Renal cortex interstitium (tissue), 11 donors: ENCODE results near the gene DCBLD1. TPM values are rescaled to one million over a fixed set of nuclear protein-coding genes. Genes with fewer than 3 reads are reported as not detected.

ENCODE experiments used
- DNase-seq, 11 donors: peaks; one replicate each; pipeline ENCODE4 v3.0.0-alpha.2; 2013; ENCODE audit warnings: low read depth in 9 of 11, low spot score in 4 of 11; ENCODE audit errors: extremely low read depth in 1 of 11
- polyA plus RNA-seq, 3 donors: library from polyadenylated mRNA; unstranded; fragments of 120-200 nt; gene quantifications; one replicate each; pipeline ENCODE4 v1.2.1, GENCODE V29; 2013; ENCODE audit not compliant: insufficient read length in 3 of 3

DCBLD1 gene
- polyA plus RNA-seq, 3 donors = 11.1 to 12.8 (median 11.4) TPM

DNA sequence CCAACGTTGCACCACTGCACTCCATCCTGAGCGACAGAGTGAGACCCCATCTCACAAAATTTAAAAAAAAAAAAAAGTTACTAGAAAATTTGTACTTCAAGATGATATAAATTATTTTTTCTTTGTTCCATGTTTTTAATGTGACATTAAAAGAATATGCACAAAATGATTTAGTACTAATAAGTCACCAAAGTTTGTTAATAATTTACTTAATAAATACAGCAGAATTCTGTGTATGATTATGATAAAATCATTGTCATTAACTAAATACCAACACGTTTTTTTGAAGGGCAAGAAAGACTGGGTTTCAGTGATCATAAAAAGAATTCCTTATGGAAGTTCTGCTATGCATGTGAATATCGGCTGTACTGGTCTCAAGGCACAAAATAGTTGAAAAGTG lies 91.7 kb downstream of the DCBLD1 start:
- no peak for DNase-seq

- no peak for DNase-seq
Observed at GRCh38 chr6:117585647-117586046, 103.2 kb downstream of the DCBLD1 start.

DNA sequence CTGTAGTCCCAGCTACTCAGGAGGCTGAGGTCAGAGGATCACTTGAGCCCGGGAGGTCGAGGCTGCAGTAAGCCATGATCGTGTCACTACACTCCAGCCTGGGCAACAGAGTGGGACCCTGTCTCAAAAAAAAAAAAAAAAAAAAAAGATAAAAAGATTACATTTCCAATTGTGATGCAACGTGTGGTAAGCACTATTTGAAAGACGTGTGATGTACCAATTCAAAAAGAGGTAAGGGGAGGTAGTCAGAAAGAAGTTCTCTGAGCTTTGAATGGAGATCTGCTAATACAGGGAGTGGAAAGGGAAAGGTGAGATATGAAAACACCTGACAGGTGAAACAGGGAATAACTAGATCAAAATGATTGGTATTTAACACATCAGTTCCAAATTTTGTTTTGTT lies 108.0 kb downstream of the DCBLD1 start:
- DNase-seq = no peak

DNA sequence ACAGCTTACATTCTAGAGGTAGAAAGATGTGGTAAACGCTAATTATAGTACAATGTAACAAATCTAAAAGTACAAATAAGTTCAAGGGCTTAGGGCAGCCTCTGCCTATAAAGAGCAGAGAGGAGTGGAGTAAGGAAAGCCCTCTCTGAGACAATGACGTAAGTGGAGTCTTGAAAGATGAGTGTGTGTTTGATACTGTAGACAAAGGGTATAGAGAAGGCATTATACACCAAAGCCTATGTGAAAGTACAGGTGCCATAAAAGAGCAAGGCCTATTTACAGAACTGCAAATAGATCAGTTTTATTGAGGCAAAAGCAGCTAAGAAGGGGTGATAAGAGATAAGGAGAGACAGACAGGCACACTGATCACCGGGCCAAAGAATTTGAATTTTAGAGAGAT lies 108.9 kb downstream of the DCBLD1 start:
- DNase-seq = no peak

DNA sequence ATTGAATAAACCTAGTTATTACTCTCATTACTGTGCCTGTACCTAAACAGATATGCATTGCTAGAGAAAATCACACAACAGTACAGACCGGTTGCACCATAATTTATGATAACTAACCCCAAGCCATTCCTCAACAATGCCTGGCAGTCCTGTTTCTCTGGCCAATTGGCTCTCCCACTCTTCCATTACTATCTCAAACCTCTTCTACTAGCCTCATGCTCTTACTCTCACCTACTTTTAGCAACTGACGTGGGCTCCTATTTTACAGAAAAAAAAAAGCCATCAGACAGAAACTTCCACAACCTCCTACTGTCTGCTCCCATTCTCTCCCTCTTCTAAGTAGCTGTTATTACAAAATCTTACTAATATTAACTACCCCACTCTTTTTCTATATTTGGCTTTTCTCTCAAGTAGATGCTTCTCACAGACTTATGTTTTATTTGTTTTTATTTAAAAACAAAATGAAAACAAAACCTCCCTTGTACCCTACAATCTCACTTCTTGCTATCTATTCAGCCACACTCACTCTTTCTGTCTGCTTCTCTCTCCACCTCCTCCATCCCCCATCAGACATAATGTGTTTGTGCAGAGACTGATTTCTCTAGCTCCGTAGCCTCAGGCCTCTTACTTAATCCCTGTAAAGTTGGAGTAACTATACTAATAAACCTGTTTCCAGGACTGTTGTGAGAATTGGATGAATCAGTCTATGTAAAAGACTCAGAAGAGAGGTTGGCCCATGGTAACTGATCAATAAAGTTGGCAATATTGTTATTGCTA lies 110.7 kb downstream of the DCBLD1 start:
- DNase-seq = no peak

GRCh38 chr6:117595099-117595923 lies 112.8 kb downstream of the DCBLD1 start:
- DNase-seq = no peak

- no peak for DNase-seq
Observed at GRCh38 chr6:117597755-117598154, 115.3 kb downstream of the DCBLD1 start.

Other genes with a start within 250 kb of the DCBLD1 start
- not detected for gene VGLL2, start 217.1 kb upstream of the DCBLD1 start, polyA plus RNA-seq
- under 1 TPM; 0.08 to 0.14 (median 0.14) TPM for gene ROS1, start 56.7 kb upstream of the DCBLD1 start, polyA plus RNA-seq
- 10 to 100 TPM; 58.4 to 70.1 (median 59.1) TPM for gene GOPC, start 119.8 kb downstream of the DCBLD1 start, polyA plus RNA-seq
- gene NUS1, start 192.8 kb downstream of the DCBLD1 start, polyA plus RNA-seq = 10 to 100 TPM; 50.0 to 61.4 (median 51.6) TPM